A673 (cell line): ENCODE measurements around the gene NR5A1. TPM values are rescaled to one million over a fixed set of nuclear protein-coding genes. Genes with fewer than 3 reads are reported as not detected.

Experiments
- BruUV-seq: library from RNA; stranded (reverse); fragments of 400-500 nt; replicated peaks from 2 replicates; lab custom pipeline; 2021; lab: Mats Ljungman, UMichigan
- CTCF ChIA-PET: fragments of 300-600 bp; sonication (Branson Sonifier 250); formaldehyde crosslinking; loops from one replicate; lab custom pipeline; 2022; ENCODE audit warnings: antibody characterized with exemption; lab: Charles Lee
- POLR2A ChIA-PET: fragments of 300-600 bp; sonication (Branson Sonifier 250); formaldehyde crosslinking; loops from one replicate; lab custom pipeline; 2022; ENCODE audit warnings: antibody characterized with exemption; ENCODE audit not compliant: low non-redundant PET; lab: Charles Lee
- DNase-seq: peaks from one replicate; pipeline ENCODE4 v3.0.0-alpha.2; 2015; ENCODE audit warnings: low spot score
- H3K27ac ChIP-seq: fragments of 200-600 bp; sonication (generic); 2 replicates; pipeline ENCODE4 v1.5.1; 2016; ENCODE audit warnings: mixed run types, low read depth, mild to moderate bottlenecking, mixed read lengths, antibody characterized with exemption, low read length; ENCODE audit not compliant: poor library complexity, severe bottlenecking
- H3K27me3 ChIP-seq: fragments of 200-600 bp; sonication (generic); replicated peaks from 2 replicates; pipeline ENCODE4 v1.6.1; 2017; ENCODE audit warnings: mixed run types, low read depth, mild to moderate bottlenecking, mixed read lengths, antibody characterized with exemption, low read length; ENCODE audit not compliant: insufficient read depth, poor library complexity
- H3K36me3 ChIP-seq: fragments of 200-600 bp; sonication (generic); 2 replicates; pipeline ENCODE4 v1.6.1; 2016; ENCODE audit warnings: mixed run types, mild to moderate bottlenecking, mixed read lengths, antibody characterized with exemption, low read length; ENCODE audit not compliant: insufficient read depth, poor library complexity, severe bottlenecking
- H3K4me1 ChIP-seq: fragments of 200-600 bp; sonication (generic); 2 replicates; pipeline ENCODE4 v1.6.1; 2017; ENCODE audit warnings: mixed run types, mild to moderate bottlenecking, mixed read lengths, antibody characterized with exemption, low read length; ENCODE audit not compliant: insufficient read depth, poor library complexity, severe bottlenecking
- H3K4me3 ChIP-seq: fragments of 200-600 bp; sonication (generic); 2 replicates; pipeline ENCODE4 v1.5.1; 2016; ENCODE audit warnings: low read depth, mixed run types, mild to moderate bottlenecking, mixed read lengths, low read length; ENCODE audit not compliant: poor library complexity, severe bottlenecking
- H3K9me3 ChIP-seq: fragments of 200-600 bp; sonication (generic); 2 replicates; pipeline ENCODE4 v1.6.1; 2016; ENCODE audit warnings: mixed run types, low read depth, mild to moderate bottlenecking, mixed read lengths, antibody characterized with exemption, low read length; ENCODE audit not compliant: poor library complexity, severe bottlenecking
- EZH2 ChIP-seq: fragments of 200-600 bp; sonication (generic); IDR thresholded peaks from 2 replicates; pipeline ENCODE4 v1.6.1; 2017; ENCODE audit warnings: borderline replicate concordance, low read depth, mild to moderate bottlenecking, mixed read lengths, antibody characterized with exemption, low read length; ENCODE audit not compliant: poor library complexity, severe bottlenecking
- intact Hi-C: fragments of 100-400 bp; cut with micrococcal nuclease; formaldehyde crosslinking; loops from one replicate; pipeline ENCODE4 v1.10.0; 2022; ENCODE audit not compliant: unreplicated experiment
- total RNA-seq: library from RNA; stranded (reverse); gene quantifications from 2 replicates; pipeline ENCODE4 v1.2.3, GENCODE V29; 2021
- TF ChIP-seq, protein P1 (sequence below): fragments of 300-800, 200-600 bp; sonication (generic); conservative IDR thresholded peaks from 2 replicates; pipeline ENCODE4 v1.5.1; 2017; ENCODE audit warnings: low read depth, mild to moderate bottlenecking, antibody characterized with exemption, low read length, moderate library complexity, mixed read lengths

NR5A1 gene
- total RNA-seq, 1 experiment from 2014 or later = not detected

DNA sequence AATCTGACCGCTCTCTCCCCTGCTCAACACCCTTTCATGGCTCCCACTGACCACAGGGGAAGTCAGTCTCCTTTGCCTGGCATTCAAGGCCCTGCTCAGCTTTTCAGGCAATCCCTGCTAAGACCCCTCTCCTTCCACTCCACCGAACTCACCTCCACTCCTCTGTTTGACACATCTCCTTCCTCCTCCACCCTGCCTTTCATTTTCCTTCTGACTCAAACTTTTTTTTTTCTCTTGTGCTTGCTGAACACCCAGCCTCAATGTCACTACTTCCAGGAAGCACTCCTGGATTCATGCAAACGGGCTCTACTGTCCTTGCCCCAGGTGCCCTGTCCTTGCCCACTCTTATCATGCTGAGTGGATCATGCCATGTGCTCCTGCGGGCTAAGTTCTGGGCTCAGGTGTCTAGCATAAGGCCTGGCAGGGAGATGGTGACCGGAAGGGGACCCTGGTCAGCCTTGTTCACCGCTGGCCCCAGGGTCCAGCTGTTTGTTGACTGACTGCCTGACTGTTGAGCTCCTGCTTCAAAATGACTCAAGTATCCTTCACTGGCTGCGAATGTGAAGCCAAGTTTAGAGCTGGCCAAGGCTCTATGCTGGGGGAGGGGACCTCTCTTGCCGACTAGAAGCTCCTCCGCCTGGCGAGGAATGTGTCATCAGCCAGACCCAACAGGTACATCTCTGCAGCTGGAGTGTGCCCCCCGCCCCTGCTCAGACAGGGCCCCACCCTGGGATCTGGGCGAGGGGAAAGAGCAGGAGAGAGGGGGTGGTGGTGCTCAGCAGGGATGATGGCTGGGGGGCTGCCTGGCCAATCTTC is 6.2 kb downstream of the NR5A1 start:
- no peaks in the 10 kb centered on the region for H3K36me3 ChIP-seq
- POLR2A ChIA-PET = no interaction called here
- TF ChIP-seq, protein P1, sequence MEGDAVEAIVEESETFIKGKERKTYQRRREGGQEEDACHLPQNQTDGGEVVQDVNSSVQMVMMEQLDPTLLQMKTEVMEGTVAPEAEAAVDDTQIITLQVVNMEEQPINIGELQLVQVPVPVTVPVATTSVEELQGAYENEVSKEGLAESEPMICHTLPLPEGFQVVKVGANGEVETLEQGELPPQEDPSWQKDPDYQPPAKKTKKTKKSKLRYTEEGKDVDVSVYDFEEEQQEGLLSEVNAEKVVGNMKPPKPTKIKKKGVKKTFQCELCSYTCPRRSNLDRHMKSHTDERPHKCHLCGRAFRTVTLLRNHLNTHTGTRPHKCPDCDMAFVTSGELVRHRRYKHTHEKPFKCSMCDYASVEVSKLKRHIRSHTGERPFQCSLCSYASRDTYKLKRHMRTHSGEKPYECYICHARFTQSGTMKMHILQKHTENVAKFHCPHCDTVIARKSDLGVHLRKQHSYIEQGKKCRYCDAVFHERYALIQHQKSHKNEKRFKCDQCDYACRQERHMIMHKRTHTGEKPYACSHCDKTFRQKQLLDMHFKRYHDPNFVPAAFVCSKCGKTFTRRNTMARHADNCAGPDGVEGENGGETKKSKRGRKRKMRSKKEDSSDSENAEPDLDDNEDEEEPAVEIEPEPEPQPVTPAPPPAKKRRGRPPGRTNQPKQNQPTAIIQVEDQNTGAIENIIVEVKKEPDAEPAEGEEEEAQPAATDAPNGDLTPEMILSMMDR = no peak
- TF ChIP-seq EZH2 = no peak
- no peak overlapping the region for H3K27ac ChIP-seq
- no peak for DNase-seq
- H3K4me1 ChIP-seq = peaks cover 9% of the 10 kb centered on the region
- no peaks in the 10 kb centered on the region for H3K9me3 ChIP-seq
- CTCF ChIA-PET = no interaction called here
- H3K27me3 ChIP-seq = peaks cover 49% of the 10 kb centered on the region
- BruUV-seq = no TSS peak
- H3K4me3 ChIP-seq = no peak overlapping the region
- intact Hi-C loops = no loop called here

GRCh38 chr9:124500028-124500795 is 7.0 kb downstream of the NR5A1 start:
- peaks cover 9% of the 10 kb centered on the region for H3K4me1 ChIP-seq
- intact Hi-C loops = no loop called here
- H3K4me3 ChIP-seq = no peak overlapping the region
- POLR2A ChIA-PET = no interaction called here
- H3K9me3 ChIP-seq = no peaks in the 10 kb centered on the region
- BruUV-seq = no TSS peak
- no peaks in the 10 kb centered on the region for H3K36me3 ChIP-seq
- CTCF ChIA-PET = no interaction called here
- no peak for DNase-seq
- TF ChIP-seq, protein P1 = no peak
- H3K27me3 ChIP-seq = peaks cover 41% of the 10 kb centered on the region
- H3K27ac ChIP-seq = no peak overlapping the region

DNA sequence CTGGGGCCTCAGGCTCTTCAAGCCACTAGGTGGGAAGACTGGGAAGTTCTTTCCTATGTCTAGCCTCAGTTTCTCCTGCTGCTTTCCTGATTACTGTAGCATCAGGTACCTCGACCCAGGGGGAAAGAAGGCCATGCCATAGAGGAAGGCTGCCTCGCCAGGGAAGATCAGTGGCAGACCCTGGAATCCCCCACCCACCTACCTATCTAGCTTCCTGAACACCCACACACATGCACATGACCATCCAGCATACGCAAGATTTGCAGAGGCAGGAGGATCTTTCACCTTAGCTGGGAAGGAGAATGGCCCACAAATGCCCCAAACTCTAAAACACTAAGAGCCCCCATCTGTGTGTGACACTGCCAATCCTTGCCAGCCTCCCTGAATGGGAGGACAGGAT is 8.0 kb downstream of the NR5A1 start:
- Histone ChIP-seq H3K27ac (no peak overlapping the region), H3K36me3 (no peaks in the 10 kb centered on the region), H3K4me3 (no peak overlapping the region), H3K27me3 (peaks cover 33% of the 10 kb centered on the region), H3K9me3 (no peaks in the 10 kb centered on the region), H3K4me1 (peaks cover 6% of the 10 kb centered on the region)
- no peak for DNase-seq
- POLR2A ChIA-PET = no interaction called here
- CTCF ChIA-PET = no interaction called here
- TF ChIP-seq, protein P1 = no peak
- TF ChIP-seq EZH2 = no peak
- no TSS peak for BruUV-seq
- intact Hi-C loops = no loop called here
